HG03432 (cell line): ENCODE results near the gene CYTH4.
"Not testable (repeated sequence)": the region's sequence is repeated elsewhere in the genome, so short reads cannot be mapped to it uniquely, and the experiment has no call there.

ENCODE experiments used
- ATAC-seq: cut with Tn5 transposase; IDR thresholded peaks from one replicate; pipeline ENCODE4 v1.9.1; 2021; ENCODE audit warnings: mild to moderate bottlenecking, moderate library complexity; ENCODE audit not compliant: unreplicated experiment

Gene CYTH4

GRCh38 chr22:37326726-37327125 is 44.4 kb downstream of the CYTH4 start:
- ATAC-seq: no peak

DNA sequence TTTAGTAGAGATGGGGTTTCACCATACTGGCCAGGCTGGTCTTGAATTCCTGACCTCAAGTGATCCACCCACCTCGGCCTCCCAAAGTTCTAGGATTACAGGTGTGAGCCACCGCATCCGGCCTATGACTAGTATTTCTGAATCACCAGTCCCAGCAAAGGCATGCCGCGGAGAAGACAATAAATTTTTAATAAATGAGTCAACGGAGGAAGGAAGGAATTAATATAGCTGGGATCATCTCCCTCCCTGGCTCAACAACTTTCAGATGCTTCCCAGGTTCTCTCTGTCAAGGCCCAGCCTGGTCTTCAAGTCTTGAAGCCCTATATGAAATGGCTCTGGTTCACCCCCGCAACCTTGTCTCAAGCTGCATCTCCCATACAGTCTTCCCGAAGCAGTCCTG is 45.7 kb downstream of the CYTH4 start:
- no peak for ATAC-seq

DNA sequence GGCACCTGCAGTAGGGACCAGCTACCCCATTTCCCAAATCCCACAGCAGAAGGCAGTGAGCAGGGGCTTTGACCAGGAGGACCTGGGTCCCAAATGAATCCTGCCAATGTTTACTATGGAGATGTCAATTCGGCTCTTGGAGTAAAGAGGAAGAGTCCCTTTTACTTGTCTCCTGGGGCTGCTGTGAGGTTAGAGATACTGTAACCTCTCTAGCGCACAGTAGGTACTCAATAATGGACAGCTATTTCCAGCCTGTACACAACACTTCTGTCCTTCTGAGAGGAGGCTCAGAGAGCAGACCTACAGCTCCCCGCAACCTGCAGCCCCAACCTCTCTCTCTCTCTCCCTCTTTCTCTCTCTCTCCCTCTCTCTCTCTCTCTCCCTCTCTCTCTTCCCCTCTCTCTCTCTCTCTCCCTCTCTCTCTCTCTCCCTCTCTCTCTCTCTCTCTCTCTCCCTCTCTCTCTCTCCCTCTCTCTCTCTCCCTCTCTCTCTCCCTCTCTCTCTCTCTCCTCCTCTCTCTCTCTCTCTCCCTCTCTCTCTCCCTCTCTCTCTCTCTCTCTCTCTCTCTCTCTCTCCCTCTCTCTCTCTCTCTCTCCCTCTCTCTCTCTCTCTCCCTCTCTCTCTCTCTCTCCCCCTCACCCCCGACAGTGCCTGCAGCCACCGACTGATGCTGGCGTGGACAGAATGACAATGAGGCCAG is 46.4 kb downstream of the CYTH4 start:
- not testable (repeated sequence) for ATAC-seq

GRCh38 chr22:37329238-37330140 is 47.2 kb downstream of the CYTH4 start:
- no peak for ATAC-seq

GRCh38 chr22:37330200-37331033 is 48.1 kb downstream of the CYTH4 start:
- ATAC-seq: no peak

DNA sequence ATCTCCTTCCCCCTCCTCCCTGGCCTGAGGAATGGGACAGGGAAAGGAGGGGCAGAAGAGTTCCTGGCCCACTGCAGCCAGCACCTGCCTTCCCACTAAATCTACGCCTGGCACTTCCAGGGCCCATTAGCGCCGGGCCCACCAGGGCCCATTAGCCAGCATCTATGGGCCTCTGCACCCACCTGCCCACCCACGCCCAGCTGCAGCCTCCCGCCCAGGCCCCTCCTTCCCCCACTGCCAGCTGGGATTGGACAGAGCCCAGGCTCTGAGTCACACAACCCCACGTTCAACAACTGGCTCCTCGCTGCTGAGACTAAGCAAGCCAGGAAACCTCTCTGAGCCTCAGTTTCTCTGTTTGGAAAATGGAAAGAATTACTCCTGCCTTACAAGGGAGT is 48.7 kb downstream of the CYTH4 start:
- ATAC-seq: no peak

DNA sequence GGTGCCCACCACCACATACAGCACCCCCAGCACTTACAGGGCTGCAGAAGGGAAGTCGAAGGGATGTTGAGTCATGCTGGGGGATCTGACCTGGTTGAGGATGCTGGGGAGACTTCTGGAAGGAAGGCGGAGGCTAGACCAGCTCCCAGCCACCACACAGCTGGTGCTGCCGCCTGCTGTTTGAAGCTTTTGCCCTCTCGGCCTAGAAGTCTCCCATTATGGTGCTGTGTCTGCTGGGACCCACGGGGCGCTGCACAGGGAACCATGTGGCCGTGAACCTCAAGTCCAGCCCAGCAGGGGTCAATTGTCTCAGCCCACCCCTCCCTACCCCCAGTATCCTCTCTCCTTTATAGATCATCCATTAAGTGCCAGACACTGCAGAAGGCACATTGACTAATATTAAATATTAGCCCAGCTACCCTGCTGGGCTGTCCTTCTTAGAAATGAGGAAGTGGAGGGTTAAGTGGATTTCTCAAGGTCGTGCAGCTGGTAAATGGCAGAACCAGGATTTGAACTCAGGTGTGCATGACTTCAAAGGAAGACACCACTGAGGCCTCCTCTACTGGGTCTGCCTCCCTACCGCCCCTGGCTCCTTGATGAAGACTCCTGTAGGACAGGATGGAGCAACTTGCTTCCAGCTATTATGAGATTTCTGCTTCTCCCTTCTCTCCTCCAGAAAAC is 49.7 kb downstream of the CYTH4 start:
- ATAC-seq: no peak

GRCh38 chr22:37333724-37334460 is 51.6 kb downstream of the CYTH4 start:
- ATAC-seq: no peak

- ATAC-seq: no peak
Observed at GRCh38 chr22:37334461-37334858, 52.2 kb downstream of the CYTH4 start.

DNA sequence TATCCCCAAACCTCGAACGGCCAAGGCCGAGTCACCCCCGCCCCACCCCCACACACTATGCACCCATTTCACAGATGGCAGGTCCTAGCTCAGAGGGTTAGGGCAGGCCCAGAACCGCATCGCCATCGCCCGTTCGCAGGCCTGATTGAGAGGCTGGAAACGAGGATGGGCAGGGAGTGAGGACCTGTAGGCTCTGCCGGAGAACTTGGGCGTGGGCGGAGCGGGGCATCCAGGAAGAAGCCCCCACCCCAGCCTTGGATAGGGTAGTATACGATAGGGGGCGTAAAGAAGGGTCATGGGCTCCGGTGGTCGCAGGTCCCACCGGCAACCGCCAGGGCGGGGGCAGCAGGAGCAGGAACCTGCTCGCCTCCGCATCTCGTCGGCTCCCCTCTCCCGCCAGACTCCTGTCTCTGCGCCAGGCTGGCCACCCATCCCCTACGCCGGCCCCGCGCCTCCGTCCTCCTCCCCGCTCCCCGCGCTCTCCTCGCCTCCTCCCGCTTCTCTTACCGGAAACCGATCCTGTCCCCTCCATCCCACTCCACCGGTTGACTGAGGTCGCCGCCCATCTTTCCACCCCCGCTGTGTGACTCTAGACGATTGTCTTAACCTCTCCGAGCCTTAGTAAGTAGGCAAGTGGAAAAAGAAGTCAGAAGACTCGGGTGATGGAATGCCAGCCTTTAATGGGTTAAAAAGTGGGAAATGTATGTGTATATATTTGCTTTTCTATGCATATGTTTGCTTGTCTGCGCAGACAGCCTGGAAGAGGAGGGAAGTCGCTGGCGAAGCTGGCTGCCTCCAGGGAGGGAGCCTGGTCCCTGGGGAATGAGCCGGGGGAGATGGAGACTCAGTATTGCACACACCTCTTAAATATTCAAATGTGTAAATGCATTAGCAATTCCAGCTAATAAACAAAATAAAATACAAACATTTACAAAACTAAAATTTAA is 52.8 kb downstream of the CYTH4 start:
- no peak for ATAC-seq

DNA sequence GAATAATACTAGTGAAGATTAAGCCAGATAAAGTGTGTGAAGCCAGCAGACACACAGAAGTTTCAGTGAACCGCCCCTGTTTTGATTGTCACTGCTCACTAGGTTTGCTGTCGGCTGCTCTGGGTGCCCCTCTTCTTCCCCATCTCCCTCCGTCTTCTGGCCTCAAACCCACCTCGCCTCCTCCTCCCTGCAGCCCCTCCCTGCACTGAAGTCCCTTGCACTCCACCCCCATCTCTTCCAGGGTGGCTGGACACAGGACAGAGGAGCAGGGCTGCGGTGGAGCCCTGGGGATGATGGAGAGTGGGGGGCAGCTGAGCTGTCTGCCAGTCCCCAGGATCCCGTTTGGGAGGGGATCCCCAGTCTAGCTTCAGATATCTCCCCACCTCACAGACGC is 53.5 kb downstream of the CYTH4 start:
- ATAC-seq: no peak

GRCh38 chr22:37336579-37336978 is 54.3 kb downstream of the CYTH4 start:
- ATAC-seq: no peak

- no peak for ATAC-seq
Observed at GRCh38 chr22:37337204-37337943, 55.1 kb downstream of the CYTH4 start.

DNA sequence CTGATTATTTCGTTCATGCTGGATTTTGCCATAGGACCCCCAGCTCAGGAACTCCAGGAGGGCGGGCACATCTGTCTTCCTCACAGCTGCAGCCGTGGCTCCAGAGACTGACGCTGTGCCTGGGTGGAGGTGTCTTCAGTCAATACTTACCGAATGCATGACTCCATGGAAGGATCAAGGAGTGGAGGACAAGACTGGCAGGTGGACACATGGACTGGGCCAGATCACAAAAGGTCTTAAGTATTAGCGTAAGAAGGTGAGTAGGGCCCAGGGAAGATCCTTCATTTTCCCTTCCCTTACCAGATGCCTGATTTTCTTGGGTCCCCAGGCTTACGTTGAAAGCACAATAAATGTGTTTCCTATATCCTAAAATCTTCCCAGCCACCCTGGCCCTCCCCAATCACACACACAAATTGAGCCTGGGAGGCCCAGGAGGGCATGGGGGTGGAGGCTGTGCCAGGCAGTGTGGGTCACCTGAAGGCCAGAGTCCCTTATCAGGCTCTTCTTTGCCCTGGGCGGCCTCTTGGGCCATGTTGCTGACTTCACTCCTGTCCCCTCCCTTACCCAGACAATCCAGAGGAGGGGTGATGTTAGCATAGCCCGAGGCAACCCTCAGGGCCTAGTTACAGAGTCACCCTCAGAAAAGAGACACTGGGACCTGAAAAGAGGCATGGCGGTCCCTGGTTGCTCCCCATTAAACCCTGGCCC is 56.4 kb downstream of the CYTH4 start:
- ATAC-seq: no peak

GRCh38 chr22:37340331-37341262 is 58.3 kb downstream of the CYTH4 start:
- ATAC-seq: no peak

DNA sequence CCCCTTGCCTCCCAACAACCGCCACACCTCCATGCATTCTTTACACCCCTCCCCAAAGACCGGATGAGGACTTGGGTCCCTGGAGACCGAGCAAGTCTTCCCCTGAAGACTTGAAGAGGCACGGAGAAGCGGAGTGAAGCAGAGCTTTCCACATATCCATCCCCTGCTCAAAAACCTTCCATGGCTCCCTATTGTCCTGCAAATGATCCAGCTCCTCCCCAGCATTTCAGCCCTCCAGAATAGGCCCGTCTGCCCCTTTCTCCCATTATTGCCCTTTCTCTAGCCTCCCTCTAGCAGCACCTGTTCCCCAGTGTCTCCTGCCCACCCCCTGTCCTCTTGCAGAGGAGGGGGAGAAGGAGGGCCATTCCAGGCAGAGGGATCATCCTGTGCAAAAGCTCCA is 59.8 kb downstream of the CYTH4 start:
- no peak for ATAC-seq

DNA sequence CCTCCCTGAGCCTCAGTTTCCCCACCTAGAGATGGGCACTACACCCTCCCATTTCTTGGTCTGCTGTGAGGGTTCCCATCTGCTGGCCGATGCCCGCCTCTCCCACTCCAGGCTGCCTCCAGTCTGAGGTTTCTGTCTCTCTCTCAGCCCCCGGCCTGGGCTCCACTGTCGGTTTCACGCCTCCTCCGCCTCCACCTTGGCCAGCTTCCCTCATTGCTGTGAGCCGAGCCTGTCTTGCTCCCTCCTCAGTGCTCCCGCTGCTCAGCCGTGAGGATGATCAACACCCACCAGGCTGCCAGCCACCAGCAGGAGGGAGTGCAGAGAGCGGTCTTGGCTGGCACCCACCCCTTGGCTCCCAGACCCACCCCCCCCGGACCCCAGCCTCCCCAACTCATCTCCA is 61.0 kb downstream of the CYTH4 start:
- ATAC-seq: no peak
